ENCODE results near the gene TMEM175.

GRCh38 chr4:987624-988513, 55.6 kb downstream of the TMEM175 start:
- TF ChIP-seq, protein P1, sequence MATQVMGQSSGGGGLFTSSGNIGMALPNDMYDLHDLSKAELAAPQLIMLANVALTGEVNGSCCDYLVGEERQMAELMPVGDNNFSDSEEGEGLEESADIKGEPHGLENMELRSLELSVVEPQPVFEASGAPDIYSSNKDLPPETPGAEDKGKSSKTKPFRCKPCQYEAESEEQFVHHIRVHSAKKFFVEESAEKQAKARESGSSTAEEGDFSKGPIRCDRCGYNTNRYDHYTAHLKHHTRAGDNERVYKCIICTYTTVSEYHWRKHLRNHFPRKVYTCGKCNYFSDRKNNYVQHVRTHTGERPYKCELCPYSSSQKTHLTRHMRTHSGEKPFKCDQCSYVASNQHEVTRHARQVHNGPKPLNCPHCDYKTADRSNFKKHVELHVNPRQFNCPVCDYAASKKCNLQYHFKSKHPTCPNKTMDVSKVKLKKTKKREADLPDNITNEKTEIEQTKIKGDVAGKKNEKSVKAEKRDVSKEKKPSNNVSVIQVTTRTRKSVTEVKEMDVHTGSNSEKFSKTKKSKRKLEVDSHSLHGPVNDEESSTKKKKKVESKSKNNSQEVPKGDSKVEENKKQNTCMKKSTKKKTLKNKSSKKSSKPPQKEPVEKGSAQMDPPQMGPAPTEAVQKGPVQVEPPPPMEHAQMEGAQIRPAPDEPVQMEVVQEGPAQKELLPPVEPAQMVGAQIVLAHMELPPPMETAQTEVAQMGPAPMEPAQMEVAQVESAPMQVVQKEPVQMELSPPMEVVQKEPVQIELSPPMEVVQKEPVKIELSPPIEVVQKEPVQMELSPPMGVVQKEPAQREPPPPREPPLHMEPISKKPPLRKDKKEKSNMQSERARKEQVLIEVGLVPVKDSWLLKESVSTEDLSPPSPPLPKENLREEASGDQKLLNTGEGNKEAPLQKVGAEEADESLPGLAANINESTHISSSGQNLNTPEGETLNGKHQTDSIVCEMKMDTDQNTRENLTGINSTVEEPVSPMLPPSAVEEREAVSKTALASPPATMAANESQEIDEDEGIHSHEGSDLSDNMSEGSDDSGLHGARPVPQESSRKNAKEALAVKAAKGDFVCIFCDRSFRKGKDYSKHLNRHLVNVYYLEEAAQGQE (IDR thresholded peaks at IDR 0.05; ENCODE audit: insufficient replicate concordance, low read depth), result no peak
- no peak for TF ChIP-seq CTCF (IDR thresholded peaks at IDR 0.05; ENCODE audit: insufficient read depth, low read length)

Data from HL-60 (cell line).